Midbrain (tissue), 1 donor: ENCODE data around the gene LHPP.
A peak's percentile ranks its signal among the peaks of the same experiment; 100 is the strongest.

ENCODE experiments used
- DNase-seq: peaks from one replicate; lab custom pipeline; 2025; lab: John Stamatoyannopoulos, UW

The LHPP gene

DNA sequence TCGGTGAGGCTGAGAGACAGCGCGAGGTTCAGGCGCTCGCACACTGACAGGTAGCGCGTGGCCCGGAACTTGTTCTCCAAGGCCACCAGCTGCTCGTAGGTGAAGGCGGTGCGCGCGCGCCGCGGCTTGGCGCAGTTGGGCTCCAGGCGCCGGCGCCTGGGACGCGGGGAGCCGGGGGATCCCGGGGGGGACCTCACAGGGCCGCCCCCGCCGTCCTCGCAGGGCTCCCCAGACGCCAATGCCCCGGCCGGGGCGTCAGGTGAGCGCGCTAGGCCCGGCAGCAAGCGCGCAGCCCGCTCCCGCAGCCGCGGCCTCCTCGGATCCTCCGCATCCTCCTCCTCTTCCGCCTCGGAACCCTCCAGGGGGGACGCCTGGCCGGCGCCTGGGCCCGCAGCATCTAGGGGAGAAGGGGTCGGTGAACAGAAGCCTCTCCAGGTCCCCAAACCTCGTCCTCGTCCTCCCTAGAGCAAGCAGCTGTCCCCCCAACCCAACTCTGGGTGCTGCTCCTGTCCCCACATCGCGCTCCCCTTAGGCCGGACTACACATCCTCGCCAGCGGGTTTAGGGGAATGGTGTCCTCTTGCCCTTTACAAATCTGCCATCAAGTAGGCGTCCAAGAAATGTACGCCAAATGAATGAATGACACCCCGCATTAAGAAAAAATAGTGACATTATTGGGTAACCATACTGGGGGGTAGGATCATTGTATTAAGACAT, 13.7 kb upstream of the LHPP start:
- DNase-seq, result no peak

GRCh38 chr10:124448696-124449169, 12.9 kb upstream of the LHPP start:
- DNase-seq, result no peak

- DNase-seq, result no peak
Observed at GRCh38 chr10:124449170-124450011, 12.2 kb upstream of the LHPP start.

GRCh38 chr10:124450012-124450782, 11.4 kb upstream of the LHPP start, which contains the start of gene NKX1-2:
Gene NKX1-2 (minus strand): TSS chr10:124450035. CDS start chr10:124449943, 92 bp downstream.
- DNase-seq, result peak; percentile 28

- DNase-seq, result no peak
Observed at GRCh38 chr10:124450783-124451057, 10.9 kb upstream of the LHPP start.

DNA sequence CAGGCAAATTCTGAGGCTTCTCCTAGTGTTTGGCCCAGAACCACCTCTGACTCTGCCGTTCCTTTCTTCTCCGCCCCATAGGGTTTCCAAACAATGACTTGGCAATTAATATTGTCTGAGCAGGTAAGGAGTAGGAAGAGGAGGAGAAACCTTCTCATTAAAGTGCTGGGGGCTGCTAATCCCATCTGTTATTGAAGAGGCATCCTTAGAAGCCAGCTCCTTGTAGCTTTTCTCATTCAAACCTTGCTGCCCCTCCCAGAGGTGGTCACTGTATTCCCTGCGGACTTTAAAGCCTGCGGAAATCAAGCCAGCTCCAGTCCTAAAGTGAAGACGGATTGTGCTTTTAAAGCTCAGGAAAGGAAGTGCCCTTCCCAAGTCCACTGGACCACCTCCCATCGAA, 10.3 kb upstream of the LHPP start:
- no peak for DNase-seq

DNA sequence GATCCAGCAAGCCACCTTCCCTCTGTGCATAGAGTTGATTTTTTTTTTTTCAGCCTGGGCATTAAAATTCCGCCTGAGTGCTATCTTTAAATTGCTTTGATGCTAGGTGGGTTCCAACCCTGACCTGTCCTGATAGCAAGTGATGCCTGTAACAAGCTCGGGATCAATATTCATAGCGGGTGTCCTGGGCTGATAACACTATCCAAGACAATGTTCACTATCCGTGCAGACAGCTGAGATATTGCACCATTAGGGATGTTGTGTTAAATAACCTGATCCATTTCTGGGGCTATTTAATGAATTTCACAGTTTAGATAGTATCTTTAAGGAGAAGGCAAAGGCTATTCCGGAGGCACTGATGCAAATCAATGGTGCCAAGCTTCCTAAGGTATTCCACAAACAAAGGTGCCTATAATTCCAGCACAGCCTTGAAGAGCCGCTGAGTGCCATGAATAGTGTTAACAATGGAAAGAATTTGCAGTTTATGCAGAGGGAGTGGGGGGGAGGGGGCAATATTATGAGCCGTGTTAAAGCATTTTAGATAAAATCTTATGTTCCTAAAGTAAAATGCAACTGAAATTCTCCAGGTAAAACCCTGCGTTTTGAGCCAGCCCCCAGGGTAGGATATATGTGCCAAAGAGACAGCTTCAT, 7.5 kb upstream of the LHPP start:
- no peak for DNase-seq

DNA sequence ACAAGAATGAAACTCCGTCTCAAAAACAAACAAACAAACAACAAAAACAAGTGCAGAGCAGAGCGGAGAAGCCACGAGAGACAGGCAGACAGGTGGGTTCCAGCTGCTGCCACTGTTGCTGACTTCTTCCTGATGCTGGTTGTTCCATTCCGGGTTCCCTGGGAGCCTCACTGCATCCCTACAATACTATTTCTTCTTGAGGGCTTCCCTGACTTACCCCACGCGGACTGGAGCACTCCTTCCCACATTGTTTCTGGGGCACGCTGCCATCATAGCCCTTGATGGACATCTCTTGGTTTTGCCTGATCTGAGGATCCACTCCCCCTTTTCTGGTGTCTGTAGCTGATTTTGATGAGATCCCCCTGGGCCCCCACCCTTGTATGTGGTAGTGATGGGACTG, 6.2 kb upstream of the LHPP start:
- no peak for DNase-seq

GRCh38 chr10:124458473-124458872, 3.1 kb upstream of the LHPP start:
- no peak for DNase-seq

- DNase-seq, result no peak
Observed at GRCh38 chr10:124458889-124459288, 2.7 kb upstream of the LHPP start.

- no peak for DNase-seq
Observed at GRCh38 chr10:124459395-124459794, 2.2 kb upstream of the LHPP start.

GRCh38 chr10:124460144-124460543, 1.5 kb upstream of the LHPP start:
- no peak for DNase-seq

DNA sequence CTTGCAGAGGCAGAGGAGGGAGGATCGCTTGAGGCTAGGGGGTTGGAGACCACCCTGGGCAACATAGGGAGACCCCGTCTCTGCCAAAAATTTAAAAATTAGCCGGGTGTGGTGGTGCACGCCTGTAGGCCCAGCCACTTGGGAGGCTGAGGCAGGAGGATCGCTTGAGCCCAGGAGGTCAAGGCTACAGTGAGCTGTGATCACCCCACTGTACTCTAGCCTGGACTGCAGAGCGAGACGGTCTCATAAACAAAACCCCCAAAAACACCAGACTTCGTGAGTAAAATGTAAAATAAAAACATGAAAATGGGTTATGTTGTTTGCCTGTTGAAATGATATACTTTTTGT, 699 bp downstream of the LHPP start:
- DNase-seq, result no peak

DNA sequence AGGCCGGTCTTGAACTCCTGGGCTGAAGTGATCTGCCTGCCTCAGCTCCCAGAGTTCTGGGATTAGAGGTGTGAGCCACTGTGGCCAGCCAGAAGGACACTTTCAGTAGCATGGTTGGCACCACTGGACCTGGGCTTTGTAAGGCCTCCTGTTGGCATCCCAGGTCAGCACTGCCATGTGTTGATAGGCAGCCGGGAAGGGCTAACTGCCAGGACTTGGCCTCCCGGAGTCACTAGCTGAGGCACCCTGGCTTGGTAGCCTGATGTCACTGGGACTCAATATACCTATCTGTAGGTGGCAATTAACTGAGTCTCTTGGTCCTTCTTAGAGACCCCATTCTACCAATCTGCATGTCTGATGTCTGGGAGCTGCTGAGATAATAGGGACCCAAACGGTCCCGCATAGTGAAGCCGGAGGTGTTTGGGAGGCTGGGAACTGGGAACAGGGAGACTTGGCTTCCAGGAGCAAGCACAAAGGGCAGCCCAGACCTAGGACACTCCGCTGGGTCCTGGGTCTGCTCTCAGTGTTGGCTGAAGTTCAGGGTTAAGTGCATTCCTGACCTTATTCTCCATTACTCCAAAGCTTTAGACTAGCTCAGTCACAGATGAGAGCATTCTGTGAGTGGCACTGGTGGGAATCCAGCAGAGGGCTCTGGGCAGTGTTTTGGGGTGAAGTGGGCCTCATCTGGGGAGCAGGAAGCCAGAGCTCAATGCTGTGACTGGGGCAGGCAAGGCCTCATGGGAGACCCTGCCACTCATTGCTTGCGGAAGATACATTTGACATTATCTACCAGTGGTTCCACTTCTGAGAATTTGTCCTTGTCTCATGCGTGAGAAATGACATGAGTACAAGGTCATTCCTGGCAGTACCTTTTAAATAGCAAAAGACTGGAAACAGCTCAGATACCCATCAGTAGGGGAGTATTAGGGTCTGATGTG, 2.7 kb downstream of the LHPP start:
- no peak for DNase-seq

DNA sequence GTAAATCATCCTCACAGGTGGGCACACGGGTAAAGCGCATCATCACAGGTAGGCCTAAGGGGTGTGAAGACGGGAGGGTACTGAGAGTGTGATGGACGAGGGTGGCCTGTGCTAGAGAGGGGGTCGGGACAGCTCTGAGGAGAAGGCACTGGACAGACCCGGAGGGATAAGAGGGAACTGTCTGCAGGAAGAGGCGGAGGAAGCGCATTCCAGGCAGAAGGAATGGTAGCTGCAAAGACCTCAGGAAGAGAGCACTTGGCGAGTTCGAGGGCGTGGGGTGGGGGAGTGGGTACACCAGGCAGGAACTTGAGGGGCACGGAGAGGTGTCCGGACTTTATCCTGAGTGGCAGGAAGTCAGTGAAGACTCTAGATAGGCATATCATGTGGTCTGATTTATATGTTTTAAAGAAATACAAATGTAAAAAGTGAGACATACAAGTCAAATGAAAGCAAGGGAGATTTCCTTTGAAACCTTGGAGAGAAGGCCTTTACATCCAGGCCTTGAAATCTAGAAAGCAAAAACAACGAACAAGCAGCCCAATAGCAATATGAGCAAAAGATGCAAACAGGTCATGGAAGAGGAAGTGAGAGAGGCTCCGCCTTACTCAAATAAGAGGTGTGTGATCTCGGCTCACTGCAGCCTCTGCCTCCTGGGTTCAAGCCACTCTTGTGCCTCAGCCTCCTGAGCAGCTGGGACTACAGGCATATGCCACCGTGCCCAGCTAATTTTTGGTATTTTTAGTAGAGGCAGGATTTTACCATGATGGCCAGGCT, 3.6 kb downstream of the LHPP start:
- no peak for DNase-seq

GRCh38 chr10:124465777-124466488, 4.3 kb downstream of the LHPP start:
- no peak for DNase-seq

DNA sequence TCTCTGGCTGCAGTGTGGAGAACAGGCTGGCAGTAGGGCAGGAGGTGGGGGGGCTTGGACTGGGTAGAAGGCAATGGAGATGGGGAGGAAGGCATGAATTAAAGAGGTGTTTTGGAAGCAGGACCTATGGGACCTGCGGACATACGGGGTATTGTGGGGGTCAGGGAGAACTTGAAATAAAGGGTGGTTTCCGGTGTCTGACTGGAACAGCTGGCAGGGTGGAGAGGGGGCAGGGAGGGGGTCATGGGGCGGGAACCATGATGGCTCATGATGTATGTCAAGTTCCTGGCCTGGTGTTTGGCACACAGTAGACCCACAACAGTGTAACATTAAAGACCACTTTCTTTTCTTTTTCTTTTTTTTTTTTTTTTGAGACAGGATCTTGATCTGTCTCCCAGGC, 5.5 kb downstream of the LHPP start:
- no peak for DNase-seq

GRCh38 chr10:124468624-124469023, 7.0 kb downstream of the LHPP start:
- no peak for DNase-seq

- no peak for DNase-seq
Observed at GRCh38 chr10:124469956-124470484, 8.4 kb downstream of the LHPP start.
